Neural progenitor cell (in vitro differentiated cells): ENCODE measurements around the gene SIPA1L3. TPM values are rescaled to one million over a fixed set of nuclear protein-coding genes. Genes with fewer than 3 reads are reported as not detected.

Source experiments
- DNase-seq: peaks from one replicate; pipeline ENCODE4 v3.0.0-alpha.2; 2016; ENCODE audit warnings: low spot score
- H2AFZ ChIP-seq: fragments of 200-600 bp; sonication (generic); replicated peaks from 2 replicates; pipeline ENCODE4 v1.6.1; 2016; ENCODE audit warnings: antibody characterized with exemption
- H3F3A ChIP-seq: fragments of 200-600 bp; sonication (generic); 2 replicates; pipeline ENCODE4 v1.6.1; 2016; ENCODE audit warnings: antibody characterized with exemption, low read depth
- H3K27ac ChIP-seq: fragments of 200-600 bp; sonication (generic); 2 replicates; pipeline ENCODE4 v1.5.1; 2016; ENCODE audit warnings: mild to moderate bottlenecking
- H3K27me3 ChIP-seq: fragments of 200-600 bp; sonication (generic); 2 replicates; pipeline ENCODE4 v1.6.1; 2016; ENCODE audit warnings: mild to moderate bottlenecking, moderate library complexity
- H3K36me3 ChIP-seq: fragments of 200-600 bp; sonication (generic); 2 replicates; pipeline ENCODE4 v1.5.1; 2016
- H3K4me1 ChIP-seq: fragments of 200-600 bp; sonication (generic); 2 replicates; pipeline ENCODE4 v1.6.1; 2016; ENCODE audit warnings: mixed run types
- H3K4me2 ChIP-seq: fragments of 200-600 bp; sonication (generic); 2 replicates; pipeline ENCODE4 v1.6.1; 2016
- H3K4me3 ChIP-seq: fragments of 200-600 bp; sonication (generic); 2 replicates; pipeline ENCODE4 v1.5.1; 2016
- H3K79me2 ChIP-seq: fragments of 200-600 bp; sonication (generic); 2 replicates; pipeline ENCODE4 v1.6.1; 2016; ENCODE audit warnings: low read depth
- H3K9ac ChIP-seq: fragments of 200-600 bp; sonication (generic); 2 replicates; pipeline ENCODE4 v1.6.1; 2016
- H3K9me3 ChIP-seq: fragments of 200-600 bp; sonication (generic); 2 replicates; pipeline ENCODE4 v1.5.1; 2016; ENCODE audit warnings: low read depth
- H4K20me1 ChIP-seq: fragments of 200-600 bp; sonication (generic); 2 replicates; pipeline ENCODE4 v1.6.1; 2016; ENCODE audit warnings: low read depth
- H3K27ac Mint-ChIP-seq: 3 replicates; pipeline ENCODE4 v1.8.0; 2021; ENCODE audit warnings: mixed read lengths
- H3K27me3 Mint-ChIP-seq: 2 replicates; pipeline ENCODE4 v1.8.0; 2022; ENCODE audit warnings: low read depth, mild to moderate bottlenecking, inconsistent platforms, moderate library complexity, mixed read lengths; ENCODE audit not compliant: insufficient read depth
- H3K36me3 Mint-ChIP-seq: 3 replicates; pipeline ENCODE4 v1.8.0; 2021; ENCODE audit warnings: mixed read lengths
- H3K4me1 Mint-ChIP-seq: 3 replicates; pipeline ENCODE4 v1.8.0; 2021; ENCODE audit warnings: mixed read lengths
- H3K4me3 Mint-ChIP-seq: 3 replicates; pipeline ENCODE4 v1.8.0; 2021; ENCODE audit warnings: mild to moderate bottlenecking, moderate library complexity, mixed read lengths
- H3K9me3 Mint-ChIP-seq: 3 replicates; pipeline ENCODE4 v1.8.0; 2020; ENCODE audit warnings: mixed read lengths
- EZH2 ChIP-seq: fragments of 200-600 bp; sonication (generic); IDR thresholded peaks from 2 replicates; pipeline ENCODE4 v1.6.1; 2017; ENCODE audit warnings: antibody characterized with exemption, mild to moderate bottlenecking, moderate library complexity
- EZH2phosphoT487 ChIP-seq: fragments of 200-600 bp; sonication (generic); IDR thresholded peaks from 2 replicates; pipeline ENCODE4 v1.6.1; 2017; ENCODE audit warnings: antibody characterized with exemption
- total RNA-seq: library from RNA; depleted of rRNA; stranded (reverse); fragments of >200 nt; gene quantifications from 2 replicates; pipeline ENCODE4 v1.2.3, GENCODE V29; 2015; ENCODE audit warnings: low replicate concordance
- TF ChIP-seq, protein P1 (sequence below): fragments of 200-600 bp; sonication (generic); IDR thresholded peaks from 2 replicates; pipeline ENCODE4 v1.5.1; 2017; ENCODE audit warnings: antibody characterized with exemption, mild to moderate bottlenecking

The SIPA1L3 gene
- total RNA-seq, 1 donor from 2014 or later: 19.2 TPM

DNA sequence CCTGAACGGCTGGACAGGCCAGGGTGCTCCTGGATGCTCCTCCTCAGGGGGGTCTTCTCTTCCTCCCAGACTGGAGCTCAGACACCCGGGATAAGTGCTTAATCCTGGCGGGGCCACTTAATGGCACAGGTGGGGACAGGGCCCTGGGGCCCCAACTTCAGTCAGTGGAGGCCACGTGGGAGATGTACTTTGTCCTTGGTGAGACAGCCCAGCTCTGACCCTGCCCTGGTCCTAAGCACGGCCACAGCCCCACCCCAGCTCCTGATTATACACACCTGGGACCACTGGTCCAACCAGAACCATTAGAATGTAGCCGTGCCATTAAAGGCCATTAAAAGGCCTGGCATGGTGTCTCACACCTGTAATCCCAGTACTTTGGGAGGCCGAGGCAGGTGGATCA lies 341.4 kb downstream of the SIPA1L3 start:
- TF ChIP-seq, protein P1, sequence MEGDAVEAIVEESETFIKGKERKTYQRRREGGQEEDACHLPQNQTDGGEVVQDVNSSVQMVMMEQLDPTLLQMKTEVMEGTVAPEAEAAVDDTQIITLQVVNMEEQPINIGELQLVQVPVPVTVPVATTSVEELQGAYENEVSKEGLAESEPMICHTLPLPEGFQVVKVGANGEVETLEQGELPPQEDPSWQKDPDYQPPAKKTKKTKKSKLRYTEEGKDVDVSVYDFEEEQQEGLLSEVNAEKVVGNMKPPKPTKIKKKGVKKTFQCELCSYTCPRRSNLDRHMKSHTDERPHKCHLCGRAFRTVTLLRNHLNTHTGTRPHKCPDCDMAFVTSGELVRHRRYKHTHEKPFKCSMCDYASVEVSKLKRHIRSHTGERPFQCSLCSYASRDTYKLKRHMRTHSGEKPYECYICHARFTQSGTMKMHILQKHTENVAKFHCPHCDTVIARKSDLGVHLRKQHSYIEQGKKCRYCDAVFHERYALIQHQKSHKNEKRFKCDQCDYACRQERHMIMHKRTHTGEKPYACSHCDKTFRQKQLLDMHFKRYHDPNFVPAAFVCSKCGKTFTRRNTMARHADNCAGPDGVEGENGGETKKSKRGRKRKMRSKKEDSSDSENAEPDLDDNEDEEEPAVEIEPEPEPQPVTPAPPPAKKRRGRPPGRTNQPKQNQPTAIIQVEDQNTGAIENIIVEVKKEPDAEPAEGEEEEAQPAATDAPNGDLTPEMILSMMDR: no peak
- TF ChIP-seq EZH2phosphoT487: no peak
- no peak for TF ChIP-seq EZH2
- Mint-ChIP-seq H3K27ac (no peak overlapping the region), H3K4me3 (no peak overlapping the region), H3K36me3 (no peaks in the 10 kb centered on the region), H3K27me3 (peaks cover 5% of the 10 kb centered on the region), H3K9me3 (no peaks in the 10 kb centered on the region), H3K4me1 (peaks cover 33% of the 10 kb centered on the region)
- Histone ChIP-seq H3K9ac (no peak overlapping the region), H3K9me3 (no peaks in the 10 kb centered on the region), H3K4me2 (no peak overlapping the region), H3K27ac (no peak overlapping the region), H4K20me1 (no peaks in the 10 kb centered on the region), H3K4me1 (peaks cover 26% of the 10 kb centered on the region), H3K36me3 (no peaks in the 10 kb centered on the region), H2AFZ (no peak overlapping the region), H3K4me3 (no peak overlapping the region), H3F3A (peaks cover 25% of the 10 kb centered on the region), H3K79me2 (no peaks in the 10 kb centered on the region), H3K27me3 (peaks cover 18% of the 10 kb centered on the region)
- DNase-seq: no peak

DNA sequence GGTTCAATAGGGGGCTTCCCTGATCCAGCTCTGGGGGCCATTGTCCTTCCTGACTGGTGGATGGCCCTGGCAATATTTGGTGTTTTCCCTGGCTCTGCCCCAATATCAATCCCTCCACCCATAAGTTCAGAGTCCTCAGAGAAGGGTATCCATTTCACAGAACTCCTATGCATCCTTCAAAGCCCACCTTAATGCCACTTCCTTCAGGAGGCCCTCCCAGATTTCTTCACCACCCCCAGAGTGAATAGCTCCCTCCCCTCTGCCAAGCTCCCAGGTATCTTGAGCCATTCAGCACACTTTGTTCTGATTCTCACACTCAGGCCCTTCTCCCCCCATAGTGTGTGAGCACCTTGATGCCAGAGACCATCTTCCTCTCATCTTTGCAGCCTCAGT lies 343.4 kb downstream of the SIPA1L3 start:
- Mint-ChIP-seq H3K27ac (peak overlapping the region; percentile 18), H3K4me3 (no peak overlapping the region)

DNA sequence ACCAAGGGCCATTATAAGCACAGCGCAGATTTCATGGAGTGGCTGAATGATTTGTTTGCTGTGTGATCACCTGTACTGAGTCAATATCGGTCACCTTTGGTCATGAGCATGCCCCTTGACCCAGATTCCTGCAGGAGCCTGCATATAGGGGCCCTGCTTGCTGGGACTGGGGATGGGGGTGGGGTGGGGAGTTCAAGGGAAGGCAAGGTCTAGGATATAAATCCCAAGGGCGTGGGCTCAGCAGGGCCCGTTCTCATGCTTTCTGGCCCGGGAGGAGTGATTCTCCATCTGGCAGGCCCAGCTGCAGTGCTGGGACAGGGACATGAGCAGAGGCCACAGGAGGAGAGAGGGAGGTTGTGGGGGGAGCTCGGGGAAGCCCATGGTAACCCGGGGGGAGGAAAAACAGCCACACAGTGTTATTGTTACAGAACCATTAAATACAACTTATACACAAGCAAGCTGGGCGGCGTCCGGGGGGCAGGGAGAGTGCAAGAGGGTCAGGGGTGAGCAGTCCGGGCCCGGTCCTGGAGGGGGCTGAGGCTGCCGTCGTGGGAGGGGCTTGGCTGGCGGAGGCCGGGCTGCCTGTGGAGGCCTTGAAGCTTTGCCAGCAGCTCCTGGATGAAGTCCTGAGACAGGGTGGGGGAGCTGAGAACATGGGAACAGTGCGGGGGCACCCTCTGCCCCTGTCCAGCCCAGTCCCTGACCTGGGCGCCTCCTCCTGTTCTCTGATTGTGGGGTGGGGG lies 344.0 kb downstream of the SIPA1L3 start:
- H2AFZ ChIP-seq: peak overlapping the region; percentile 85
- peak overlapping the region; percentile 57 for H3K4me3 Mint-ChIP-seq
- no peaks in the 10 kb centered on the region for H3K36me3 ChIP-seq
- peaks cover 5% of the 10 kb centered on the region for H3K27me3 ChIP-seq
- no peaks in the 10 kb centered on the region for H3K9me3 Mint-ChIP-seq
- peaks cover 28% of the 10 kb centered on the region for H3K4me1 ChIP-seq
- peaks cover 14% of the 10 kb centered on the region for H3K27me3 Mint-ChIP-seq
- peak overlapping the region; percentile 69 for H3K4me2 ChIP-seq
- H3K9me3 ChIP-seq: no peaks in the 10 kb centered on the region
- H3K4me1 Mint-ChIP-seq: peaks cover 32% of the 10 kb centered on the region
- H3K4me3 ChIP-seq: peak overlapping the region; percentile 13
- H3K9ac ChIP-seq: no peak overlapping the region
- no peaks in the 10 kb centered on the region for H3K79me2 ChIP-seq
- H4K20me1 ChIP-seq: no peaks in the 10 kb centered on the region
- no peaks in the 10 kb centered on the region for H3K36me3 Mint-ChIP-seq
- TF ChIP-seq EZH2phosphoT487 (no peak), EZH2 (no peak)
- H3K27ac ChIP-seq: no peak overlapping the region
- H3F3A ChIP-seq: peaks cover 39% of the 10 kb centered on the region
- DNase-seq: no peak
- H3K27ac Mint-ChIP-seq: peak overlapping the region; percentile 18

More for the DNA sequence above, 343.4 kb downstream of the SIPA1L3 start:
- Mint-ChIP-seq H3K9me3 (no peaks in the 10 kb centered on the region), H3K27me3 (peaks cover 9% of the 10 kb centered on the region), H3K36me3 (no peaks in the 10 kb centered on the region), H3K4me1 (peaks cover 31% of the 10 kb centered on the region)
- Histone ChIP-seq H3K4me2 (no peak overlapping the region), H3K79me2 (no peaks in the 10 kb centered on the region), H3K36me3 (no peaks in the 10 kb centered on the region), H3K4me3 (no peak overlapping the region), H4K20me1 (no peaks in the 10 kb centered on the region), H3K9ac (no peak overlapping the region), H3K27me3 (peaks cover 2% of the 10 kb centered on the region), H2AFZ (no peak overlapping the region), H3K4me1 (peaks cover 28% of the 10 kb centered on the region), H3F3A (peaks cover 39% of the 10 kb centered on the region), H3K9me3 (no peaks in the 10 kb centered on the region), H3K27ac (no peak overlapping the region)
- no peak for DNase-seq
- TF ChIP-seq EZH2: no peak

DNA sequence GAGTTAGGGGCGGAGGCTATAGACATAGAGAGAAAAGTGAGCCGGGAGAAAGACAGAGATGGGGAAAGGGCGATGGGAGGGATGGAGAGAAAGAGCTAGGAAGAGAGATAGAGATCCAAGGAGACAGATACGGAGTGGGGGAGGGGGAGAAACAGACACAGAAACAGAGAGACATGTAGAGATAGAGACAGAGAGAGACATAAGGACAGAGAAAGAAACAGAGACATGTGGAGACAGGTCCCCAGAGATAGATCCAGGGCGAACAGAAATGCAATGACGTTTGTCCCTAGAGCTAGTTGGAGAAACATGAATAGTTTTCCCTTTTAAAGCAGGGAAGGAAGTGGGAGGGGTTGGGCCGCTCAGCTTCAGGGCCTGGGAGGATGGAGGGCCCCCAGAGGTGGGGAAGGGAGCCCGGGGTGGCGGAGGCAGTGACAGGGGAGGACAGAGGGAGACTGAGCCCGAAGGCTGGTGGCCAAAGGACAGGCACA lies 344.6 kb downstream of the SIPA1L3 start:
- Histone ChIP-seq H3K9ac (no peak overlapping the region), H3K4me3 (peak overlapping the region; percentile 13), H3K27me3 (peaks cover 12% of the 10 kb centered on the region), H4K20me1 (no peaks in the 10 kb centered on the region), H3K36me3 (no peaks in the 10 kb centered on the region), H3K9me3 (no peaks in the 10 kb centered on the region), H3K79me2 (no peaks in the 10 kb centered on the region), H3K27ac (no peak overlapping the region), H3K4me1 (peaks cover 28% of the 10 kb centered on the region), H2AFZ (peak overlapping the region; percentile 85), H3K4me2 (peak overlapping the region; percentile 69), H3F3A (peaks cover 38% of the 10 kb centered on the region)
- Mint-ChIP-seq H3K4me3 (peak overlapping the region; percentile 57), H3K27me3 (peaks cover 15% of the 10 kb centered on the region), H3K9me3 (no peaks in the 10 kb centered on the region), H3K4me1 (peaks cover 32% of the 10 kb centered on the region), H3K36me3 (no peaks in the 10 kb centered on the region), H3K27ac (peak overlapping the region; percentile 67)
- TF ChIP-seq, protein P1: no peak
- TF ChIP-seq EZH2: no peak
- no peak for TF ChIP-seq EZH2phosphoT487
- no peak for DNase-seq
